CD4-positive, alpha-beta T cell (primary cell): ENCODE data around the gene FCF1. TPM values are rescaled to one million over a fixed set of nuclear protein-coding genes. Genes with fewer than 3 reads are reported as not detected.

Experiments
- ATAC-seq: fragments of 200-7000 bp; cut with Tn5 transposase; one replicate; pipeline ENCODE4 v1.10.0; 2022; ENCODE audit warnings: mild to moderate bottlenecking; ENCODE audit not compliant: poor library complexity
- CTCF ChIA-PET: fragments of 350-600 bp; sonication (Branson Sonifier 250); formaldehyde crosslinking; loops from one replicate; lab custom pipeline; 2021; ENCODE audit warnings: antibody characterized with exemption, inconsistent platforms; lab: Charles Lee
- POLR2A ChIA-PET: fragments of 350-600 bp; sonication (Branson Sonifier 250); formaldehyde crosslinking; loops from one replicate; lab custom pipeline; 2021; ENCODE audit warnings: antibody characterized with exemption, inconsistent platforms; lab: Charles Lee
- DNase-seq, 14 experiments: peaks; one replicate each; pipeline ENCODE4 v3.0.0-alpha.2; 2013 to 2020; ENCODE audit warnings: mixed read lengths in 2 of 14
- H3K27ac ChIP-seq, 2 donors: one replicate each; pipeline versions ENCODE4 v1.5.1 to v1.7.0; 2013; ENCODE audit warnings: low read length in 2 of 2, low read depth in 1 of 2, mild to moderate bottlenecking in 1 of 2
- H3K27me3 ChIP-seq, 2 experiments: 1 replicate in 1 of 2; 2 replicates in 1 of 2; pipeline versions ENCODE4 v1.6.1 to v1.7.0; 2013; ENCODE audit warnings: low read length in 2 of 2, control low read depth in 1 of 2, mild to moderate bottlenecking in 1 of 2, moderate library complexity in 1 of 2; ENCODE audit not compliant: insufficient read depth in 2 of 2, control insufficient read depth in 1 of 2
- H3K36me3 ChIP-seq: one replicate; pipeline ENCODE4 v1.6.1; 2013; ENCODE audit warnings: low read length, control low read depth; ENCODE audit not compliant: insufficient read depth
- H3K4me1 ChIP-seq: one replicate; pipeline ENCODE4 v1.6.1; 2013; ENCODE audit warnings: low read length, control low read depth; ENCODE audit not compliant: insufficient read depth
- H3K4me3 ChIP-seq: one replicate; pipeline ENCODE4 v1.5.1; 2013; ENCODE audit warnings: mild to moderate bottlenecking, low read length, moderate library complexity
- H3K9me3 ChIP-seq, 2 experiments: 1 replicate in 1 of 2; 2 replicates in 1 of 2; pipeline versions ENCODE4 v1.6.1 to v1.7.0; 2013; ENCODE audit warnings: low read length in 2 of 2, mild to moderate bottlenecking in 2 of 2, control low read depth in 1 of 2, moderate library complexity in 1 of 2; ENCODE audit not compliant: control insufficient read depth in 1 of 2, insufficient read depth in 1 of 2
- H3K27ac Mint-ChIP-seq: one replicate; pipeline ENCODE4 v1.8.0; 2020; ENCODE audit warnings: mixed read lengths
- H3K27me3 Mint-ChIP-seq: one replicate; pipeline ENCODE4 v1.8.0; 2021; ENCODE audit warnings: mixed read lengths
- H3K36me3 Mint-ChIP-seq: one replicate; pipeline ENCODE4 v1.8.0; 2021; ENCODE audit warnings: low read depth, mixed read lengths
- H3K4me1 Mint-ChIP-seq: one replicate; pipeline ENCODE4 v1.8.0; 2021; ENCODE audit warnings: low read depth, mixed read lengths
- H3K4me3 Mint-ChIP-seq: one replicate; pipeline ENCODE4 v1.8.0; 2020; ENCODE audit warnings: mild to moderate bottlenecking, mixed read lengths
- H3K9me3 Mint-ChIP-seq: one replicate; pipeline ENCODE4 v1.8.0; 2020; ENCODE audit warnings: mixed read lengths
- CTCF ChIP-seq: fragments of 200-600 bp; IDR thresholded peaks from one replicate; pipeline ENCODE4 v1.8.0; 2022; ENCODE audit warnings: antibody characterized with exemption, mild to moderate bottlenecking
- intact Hi-C, 2 experiments: fragments of 100-400 bp; cut with DNase I in 1 of 2; cut with micrococcal nuclease in 1 of 2; formaldehyde crosslinking; loops; one replicate each; pipeline versions ENCODE4 v1.15.1 to v1.9.0; 2023 to 2025; cut with DNase I, micrococcal nuclease
- total RNA-seq, 174 experiments: library from RNA in 2 of 174; stranded (reverse) in 2 of 174; gene quantifications; one replicate each; pipeline ENCODE4 v1.2.3 and lab custom pipeline; 2021 to 2026

FCF1 gene
- total RNA-seq, 2 experiments from 2014 or later: 31.9 to 32.9 TPM

- TF ChIP-seq CTCF: no peak
- Histone ChIP-seq H3K27ac (no peak overlapping the region), H3K4me1 (no peaks in the 10 kb centered on the region), H3K27me3 (no peaks in the 10 kb centered on the region), H3K9me3 (no peaks in the 10 kb centered on the region), H3K36me3 (peaks cover 50% of the 10 kb centered on the region), H3K4me3 (no peak overlapping the region)
- ATAC-seq: no peak
- Mint-ChIP-seq H3K4me3 (no peak overlapping the region), H3K9me3 (no peaks in the 10 kb centered on the region), H3K4me1 (no peaks in the 10 kb centered on the region), H3K27me3 (no peaks in the 10 kb centered on the region), H3K27ac (no peak overlapping the region), H3K36me3 (peaks cover 69% of the 10 kb centered on the region)
- intact Hi-C loops: no loop called here
- ChIA-PET CTCF (no interaction called here), POLR2A (no interaction called here)
- no peak for DNase-seq
Observed at GRCh38 chr14:74723134-74723533, 10.2 kb downstream of the FCF1 start.

GRCh38 chr14:74732387-74732786 lies 19.4 kb downstream of the FCF1 start:
- ChIA-PET CTCF (no interaction called here), POLR2A (no interaction called here)
- H3K27me3 ChIP-seq: no peaks in the 10 kb centered on the region
- H3K4me3 Mint-ChIP-seq: no peak overlapping the region
- no peak overlapping the region for H3K27ac ChIP-seq
- peaks cover 4% of the 10 kb centered on the region for H3K4me1 Mint-ChIP-seq
- no peak overlapping the region for H3K27ac Mint-ChIP-seq
- H3K9me3 ChIP-seq: no peaks in the 10 kb centered on the region
- ATAC-seq (no peak), DNase-seq (no peak)
- H3K27me3 Mint-ChIP-seq: no peaks in the 10 kb centered on the region
- no peak overlapping the region for H3K4me3 ChIP-seq
- H3K36me3 ChIP-seq: peaks cover 42% of the 10 kb centered on the region
- no peaks in the 10 kb centered on the region for H3K9me3 Mint-ChIP-seq
- no peak for TF ChIP-seq CTCF
- H3K36me3 Mint-ChIP-seq: peaks cover 68% of the 10 kb centered on the region
- no peaks in the 10 kb centered on the region for H3K4me1 ChIP-seq
- intact Hi-C loops: no loop called here

GRCh38 chr14:74733221-74733620 lies 20.3 kb downstream of the FCF1 start:
- H3K36me3 ChIP-seq: peaks cover 42% of the 10 kb centered on the region

More at GRCh38 chr14:74733221-74733620, 20.3 kb downstream of the FCF1 start:
- no peak overlapping the region for H3K4me3 ChIP-seq
- Mint-ChIP-seq H3K27me3 (no peaks in the 10 kb centered on the region), H3K4me3 (no peak overlapping the region), H3K4me1 (peaks cover 4% of the 10 kb centered on the region), H3K36me3 (peaks cover 69% of the 10 kb centered on the region), H3K9me3 (no peaks in the 10 kb centered on the region), H3K27ac (no peak overlapping the region)
- intact Hi-C loops: no loop called here
- ATAC-seq (no peak), DNase-seq (no peak)
- ChIA-PET CTCF (interaction anchor here (1.4 kb wide), 1 partner anchor 17 kb away, joined by 3 read pairs; no protein-coding TSS in a partner anchor), POLR2A (no interaction called here)
- no peaks in the 10 kb centered on the region for H3K9me3 ChIP-seq
- no peak for TF ChIP-seq CTCF
- no peaks in the 10 kb centered on the region for H3K4me1 ChIP-seq
- no peaks in the 10 kb centered on the region for H3K27me3 ChIP-seq
- no peak overlapping the region for H3K27ac ChIP-seq
